Measurements from ENCODE around the gene RTP3. TPM values are rescaled to one million over a fixed set of nuclear protein-coding genes. Genes with fewer than 3 reads are reported as not detected.

Gene RTP3
- total RNA-seq, 2 experiments from 2014 or later = not detected

DNA sequence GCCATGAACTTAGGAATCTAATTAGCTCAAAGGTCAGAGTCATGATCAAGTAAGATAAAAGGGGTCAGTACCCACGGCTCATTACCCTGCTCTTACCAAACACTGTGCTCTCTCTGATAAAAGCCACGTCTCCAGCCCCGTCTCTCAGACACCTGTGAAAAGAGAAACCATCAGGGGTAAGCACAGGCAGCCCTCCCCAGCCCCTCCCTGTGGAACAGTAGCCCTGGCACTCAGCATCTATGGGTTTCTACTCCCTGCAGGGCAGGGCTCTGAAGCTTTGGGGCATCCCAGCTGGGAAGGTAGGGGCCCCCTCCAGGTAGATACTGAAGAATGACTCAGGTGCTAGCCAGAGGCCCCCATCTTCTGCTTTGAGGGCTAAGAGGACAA, 43.6 kb upstream of the RTP3 start:
- intact Hi-C loops (cut with micrococcal nuclease) = no loop called here
- DNase-seq (no peak), ATAC-seq (no peak)
- CTCF ChIA-PET = interaction anchor here (0.8 kb wide), 1 partner anchor 35 kb away, joined by 3 read pairs; no protein-coding TSS in a partner anchor
- TF ChIP-seq, protein P1, sequence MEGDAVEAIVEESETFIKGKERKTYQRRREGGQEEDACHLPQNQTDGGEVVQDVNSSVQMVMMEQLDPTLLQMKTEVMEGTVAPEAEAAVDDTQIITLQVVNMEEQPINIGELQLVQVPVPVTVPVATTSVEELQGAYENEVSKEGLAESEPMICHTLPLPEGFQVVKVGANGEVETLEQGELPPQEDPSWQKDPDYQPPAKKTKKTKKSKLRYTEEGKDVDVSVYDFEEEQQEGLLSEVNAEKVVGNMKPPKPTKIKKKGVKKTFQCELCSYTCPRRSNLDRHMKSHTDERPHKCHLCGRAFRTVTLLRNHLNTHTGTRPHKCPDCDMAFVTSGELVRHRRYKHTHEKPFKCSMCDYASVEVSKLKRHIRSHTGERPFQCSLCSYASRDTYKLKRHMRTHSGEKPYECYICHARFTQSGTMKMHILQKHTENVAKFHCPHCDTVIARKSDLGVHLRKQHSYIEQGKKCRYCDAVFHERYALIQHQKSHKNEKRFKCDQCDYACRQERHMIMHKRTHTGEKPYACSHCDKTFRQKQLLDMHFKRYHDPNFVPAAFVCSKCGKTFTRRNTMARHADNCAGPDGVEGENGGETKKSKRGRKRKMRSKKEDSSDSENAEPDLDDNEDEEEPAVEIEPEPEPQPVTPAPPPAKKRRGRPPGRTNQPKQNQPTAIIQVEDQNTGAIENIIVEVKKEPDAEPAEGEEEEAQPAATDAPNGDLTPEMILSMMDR (IDR thresholded peaks at IDR 0.05) = no peak
- H3K4me1 Mint-ChIP-seq (ENCODE audit: low read depth) = no peaks in the 10 kb centered on the region
- no peak overlapping the region for H3K27ac Mint-ChIP-seq
- H3K36me3 Mint-ChIP-seq (ENCODE audit: low read depth) = no peaks in the 10 kb centered on the region
- H3K9me3 Mint-ChIP-seq = no peaks in the 10 kb centered on the region
- peaks cover 2% of the 10 kb centered on the region for H3K27me3 Mint-ChIP-seq
- POLR2A ChIA-PET = interaction anchor here (1.4 kb wide), 1 partner anchor 9 kb away, joined by 4 read pairs; no protein-coding TSS in a partner anchor
- H3K4me3 Mint-ChIP-seq = no peak overlapping the region

DNA sequence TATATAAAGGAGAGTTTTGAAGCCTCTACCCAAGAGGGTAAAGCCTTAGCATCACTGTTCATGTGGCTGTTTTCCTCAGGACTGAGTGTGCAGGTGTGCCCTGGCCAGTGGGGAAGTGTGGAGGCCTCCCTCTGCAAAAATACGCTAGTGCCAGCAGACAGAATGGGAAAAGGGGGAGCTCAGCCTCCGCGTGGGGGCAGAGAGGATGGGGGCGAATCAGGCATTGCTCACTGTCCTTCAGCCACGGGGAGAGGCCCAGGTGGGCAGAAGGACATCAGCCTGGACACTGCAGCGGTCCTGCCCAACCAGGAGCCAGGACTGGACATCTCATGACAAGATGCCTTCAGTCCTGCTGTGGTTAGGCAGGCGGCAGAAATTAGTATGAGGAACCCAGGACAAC, 43.2 kb upstream of the RTP3 start:
- H3K9me3 Mint-ChIP-seq = no peaks in the 10 kb centered on the region
- no peak overlapping the region for H3K27ac Mint-ChIP-seq
- ChIA-PET POLR2A (no interaction called here), CTCF (interaction anchor here (0.8 kb wide), 1 partner anchor 35 kb away, joined by 3 read pairs; no protein-coding TSS in a partner anchor)
- no peak for DNase-seq
- TF ChIP-seq, protein P1 (IDR thresholded peaks at IDR 0.05) = no peak
- no peaks in the 10 kb centered on the region for H3K36me3 Mint-ChIP-seq (ENCODE audit: low read depth)
- H3K27me3 Mint-ChIP-seq = peaks cover 2% of the 10 kb centered on the region
- H3K4me1 Mint-ChIP-seq (ENCODE audit: low read depth) = no peaks in the 10 kb centered on the region
- no peak for ATAC-seq
- H3K4me3 Mint-ChIP-seq = no peak overlapping the region
- intact Hi-C loops (cut with micrococcal nuclease) = no loop called here

DNA sequence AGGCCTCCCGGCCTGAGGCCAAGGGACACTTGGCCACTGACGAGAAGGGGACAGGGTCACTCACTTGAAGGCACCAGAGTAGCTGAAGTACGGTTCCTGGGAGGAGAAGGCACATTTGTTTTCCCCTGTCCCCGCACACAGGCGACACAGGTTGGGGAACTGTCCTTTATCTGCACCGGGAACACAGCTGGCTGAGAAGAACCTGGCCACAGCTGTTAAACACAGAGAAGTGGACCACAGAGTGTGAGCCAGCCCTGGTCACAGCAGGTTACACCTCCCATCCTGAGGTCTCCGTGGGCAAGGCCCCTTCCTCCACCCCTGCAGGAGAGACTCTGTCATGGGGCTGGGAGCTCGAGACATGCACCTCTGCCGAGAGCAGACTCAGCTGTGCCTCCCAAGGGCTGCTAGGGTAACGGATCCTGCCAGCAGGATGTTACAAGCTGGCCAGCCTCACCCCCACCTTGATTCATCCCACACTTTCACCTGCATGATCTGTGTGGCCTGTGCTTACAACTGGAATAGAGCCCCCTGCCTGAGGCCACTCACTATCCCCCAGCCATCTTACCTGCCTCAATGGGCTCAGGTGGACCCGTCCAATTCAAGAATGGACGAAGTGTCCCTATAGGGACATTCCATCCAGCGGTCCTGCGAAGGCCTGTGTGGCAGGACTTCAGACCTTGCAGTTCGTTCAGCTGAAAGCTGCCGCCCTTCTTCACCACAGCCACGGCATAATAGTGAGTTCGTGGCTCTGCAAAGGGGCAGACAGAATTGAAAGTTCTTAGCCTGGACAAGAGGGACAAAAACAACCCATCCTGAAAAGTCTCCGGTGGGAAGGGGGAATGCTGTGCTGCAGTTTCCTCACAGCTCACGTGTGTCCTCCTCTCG, 42.3 kb upstream of the RTP3 start:
- Mint-ChIP-seq H3K4me3 (no peak overlapping the region), H3K9me3 (no peaks in the 10 kb centered on the region), H3K36me3 (ENCODE audit: low read depth) (no peaks in the 10 kb centered on the region), H3K4me1 (ENCODE audit: low read depth) (no peaks in the 10 kb centered on the region), H3K27me3 (peaks cover 2% of the 10 kb centered on the region), H3K27ac (no peak overlapping the region)
- ChIA-PET POLR2A (no interaction called here), CTCF (no interaction called here)
- intact Hi-C loops (cut with micrococcal nuclease) = no loop called here
- DNase-seq (no peak), ATAC-seq (no peak)
- TF ChIP-seq, protein P1 (IDR thresholded peaks at IDR 0.05) = no peak

DNA sequence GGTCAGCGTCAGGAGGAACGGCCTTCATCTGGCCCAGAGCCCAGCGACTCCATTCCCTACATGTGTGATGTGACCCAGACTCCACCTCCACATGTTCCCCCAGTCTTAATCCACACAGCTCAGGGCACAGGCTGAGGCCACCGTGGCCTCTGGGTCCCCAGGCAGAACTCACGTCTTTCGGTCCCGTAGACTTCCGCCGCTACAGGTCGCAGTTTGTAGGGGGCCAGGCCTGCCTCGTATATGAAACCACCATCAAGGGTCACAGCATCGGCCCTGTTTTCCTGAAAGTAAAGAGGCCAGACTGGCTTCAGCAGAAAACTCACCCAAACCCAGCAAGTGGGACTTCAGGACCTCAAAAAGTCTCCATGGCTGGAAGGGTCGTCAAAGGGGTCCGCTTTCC, 41.7 kb upstream of the RTP3 start:
- no peak overlapping the region for H3K27ac Mint-ChIP-seq
- ChIA-PET CTCF (no interaction called here), POLR2A (no interaction called here)
- no peaks in the 10 kb centered on the region for H3K27me3 Mint-ChIP-seq
- ATAC-seq = no peak
- no peaks in the 10 kb centered on the region for H3K9me3 Mint-ChIP-seq
- intact Hi-C loops (cut with micrococcal nuclease) = no loop called here
- H3K4me1 Mint-ChIP-seq (ENCODE audit: low read depth) = no peaks in the 10 kb centered on the region
- no peak overlapping the region for H3K4me3 Mint-ChIP-seq
- H3K36me3 Mint-ChIP-seq (ENCODE audit: low read depth) = no peaks in the 10 kb centered on the region
- DNase-seq = no peak
- TF ChIP-seq, protein P1 (IDR thresholded peaks at IDR 0.05) = no peak

DNA sequence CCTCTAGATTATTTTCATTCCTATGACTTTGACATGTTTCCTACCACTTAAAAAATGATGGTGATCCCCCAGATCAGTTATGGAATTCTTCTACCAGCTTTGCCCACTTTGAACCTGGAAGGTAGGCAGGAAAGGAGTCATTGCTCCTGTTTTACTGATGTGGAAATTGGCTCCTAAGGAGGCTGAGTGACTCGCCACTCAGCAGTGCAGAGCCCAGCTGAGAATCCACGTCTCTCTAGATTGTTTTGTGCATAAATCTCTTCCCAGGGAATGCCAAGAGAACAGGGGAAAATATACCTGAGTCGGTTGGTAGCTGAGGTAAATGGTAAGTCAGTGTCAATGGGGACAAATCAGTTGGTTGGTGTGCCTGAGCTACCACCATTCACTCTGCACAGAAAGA, 37.7 kb upstream of the RTP3 start:
- H3K27me3 Mint-ChIP-seq = peaks cover 24% of the 10 kb centered on the region
- no peak overlapping the region for H3K4me3 Mint-ChIP-seq
- CTCF ChIA-PET = no interaction called here
- H3K36me3 Mint-ChIP-seq (ENCODE audit: low read depth) = no peaks in the 10 kb centered on the region
- H3K4me1 Mint-ChIP-seq (ENCODE audit: low read depth) = no peaks in the 10 kb centered on the region
- intact Hi-C loops (cut with micrococcal nuclease) = no loop called here
- DNase-seq (no peak), ATAC-seq (no peak)
- POLR2A ChIA-PET = no interaction called here
- TF ChIP-seq, protein P1 (IDR thresholded peaks at IDR 0.05) = no peak
- no peak overlapping the region for H3K27ac Mint-ChIP-seq
- no peaks in the 10 kb centered on the region for H3K9me3 Mint-ChIP-seq

Measured in activated CD8-positive, alpha-beta T cell treated with anti-CD3 and anti-CD28 coated beads for 36 hours (primary cell).